ENCODE results near the gene RAC3. TPM values are rescaled to one million over a fixed set of nuclear protein-coding genes. Genes with fewer than 3 reads are reported as not detected.

RAC3 gene
- total RNA-seq, 4 donors from 2014 or later = 11.8 to 23.8 (median 14.4) TPM

- peaks cover 12 to 13% of the 10 kb centered on the region in 2 donors for H3K4me1 ChIP-seq
- no peaks in the 10 kb centered on the region for H3K9me3 ChIP-seq
- TF ChIP-seq, protein P1, sequence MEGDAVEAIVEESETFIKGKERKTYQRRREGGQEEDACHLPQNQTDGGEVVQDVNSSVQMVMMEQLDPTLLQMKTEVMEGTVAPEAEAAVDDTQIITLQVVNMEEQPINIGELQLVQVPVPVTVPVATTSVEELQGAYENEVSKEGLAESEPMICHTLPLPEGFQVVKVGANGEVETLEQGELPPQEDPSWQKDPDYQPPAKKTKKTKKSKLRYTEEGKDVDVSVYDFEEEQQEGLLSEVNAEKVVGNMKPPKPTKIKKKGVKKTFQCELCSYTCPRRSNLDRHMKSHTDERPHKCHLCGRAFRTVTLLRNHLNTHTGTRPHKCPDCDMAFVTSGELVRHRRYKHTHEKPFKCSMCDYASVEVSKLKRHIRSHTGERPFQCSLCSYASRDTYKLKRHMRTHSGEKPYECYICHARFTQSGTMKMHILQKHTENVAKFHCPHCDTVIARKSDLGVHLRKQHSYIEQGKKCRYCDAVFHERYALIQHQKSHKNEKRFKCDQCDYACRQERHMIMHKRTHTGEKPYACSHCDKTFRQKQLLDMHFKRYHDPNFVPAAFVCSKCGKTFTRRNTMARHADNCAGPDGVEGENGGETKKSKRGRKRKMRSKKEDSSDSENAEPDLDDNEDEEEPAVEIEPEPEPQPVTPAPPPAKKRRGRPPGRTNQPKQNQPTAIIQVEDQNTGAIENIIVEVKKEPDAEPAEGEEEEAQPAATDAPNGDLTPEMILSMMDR (IDR thresholded peaks at IDR 0.05) = no peak
- TF ChIP-seq POLR2A (IDR thresholded peaks at IDR 0.05) = no peak
- intact Hi-C loops (cut with DNase I) = no loop called here
- no peak overlapping the region for H3K27ac ChIP-seq
- no peak overlapping the region for H3K4me3 ChIP-seq (replicated peaks in 1 of 3)
- H3K36me3 ChIP-seq = no peaks in the 10 kb centered on the region
- no peak for DNase-seq
- WGBS, 2 donors = 86 to 89% methylated on average over 6 to 10 of the region's 13 CpGs
- H3K27me3 ChIP-seq = no peaks in the 10 kb centered on the region
These were observed 13.8 kb upstream of the RAC3 start for GRCh38 chr17:82017612-82018151.

- 78 to 86% methylated on average over 14 to 16 of the region's 19 CpGs for WGBS, 2 donors
- TF ChIP-seq POLR2A (IDR thresholded peaks at IDR 0.05) = no peak
- TF ChIP-seq, protein P1 (IDR thresholded peaks at IDR 0.05) = no peak
- Histone ChIP-seq H3K4me1 (peaks cover 12 to 13% of the 10 kb centered on the region in 2 donors), H3K4me3 (replicated peaks in 1 of 3) (no peak overlapping the region), H3K27me3 (no peaks in the 10 kb centered on the region), H3K9me3 (no peaks in the 10 kb centered on the region), H3K27ac (no peak overlapping the region), H3K36me3 (no peaks in the 10 kb centered on the region)
- DNase-seq = no peak
- intact Hi-C loops (cut with DNase I) = no loop called here
These were observed 13.1 kb upstream of the RAC3 start for GRCh38 chr17:82018152-82018988.

DNA sequence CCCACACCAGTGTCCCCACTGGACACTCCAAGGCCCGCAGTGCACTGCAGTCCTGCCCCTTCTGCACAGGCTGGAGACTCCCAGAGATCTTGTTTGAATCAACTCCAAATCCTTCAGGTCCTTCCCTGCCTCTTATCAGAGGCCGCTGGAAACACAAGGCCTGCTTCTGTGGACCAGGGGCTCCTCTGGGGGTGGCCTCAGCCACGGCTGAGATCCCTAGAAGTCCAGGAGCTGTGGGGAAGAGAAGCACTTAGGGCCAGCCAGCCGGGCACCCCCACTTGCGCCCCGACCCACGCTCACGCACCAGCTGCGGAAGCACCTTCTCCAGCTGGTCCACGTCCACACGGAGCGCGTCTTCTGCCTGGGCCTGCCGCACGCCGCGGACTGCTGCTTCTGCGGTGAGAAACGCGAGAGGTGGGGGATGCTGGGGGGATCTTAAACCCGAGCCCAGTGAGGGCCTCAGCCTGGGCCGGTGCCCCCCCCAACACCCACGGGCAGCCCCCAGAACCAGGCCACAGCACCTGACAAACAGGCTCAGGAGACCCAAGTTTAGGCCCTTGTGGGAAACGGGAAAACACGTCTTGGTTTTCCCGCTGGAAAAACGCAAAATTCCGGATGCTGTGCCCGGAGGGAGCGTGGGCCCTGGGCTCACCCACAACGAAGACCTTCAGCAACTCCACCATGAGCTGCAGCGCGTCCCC lies 12.3 kb upstream of the RAC3 start:
- no peak for DNase-seq
- WGBS, 2 donors = 85 to 91% methylated on average over 14 to 18 of the region's 33 CpGs
- Histone ChIP-seq H3K27ac (no peak overlapping the region), H3K4me3 (replicated peaks in 1 of 3) (no peak overlapping the region), H3K27me3 (no peaks in the 10 kb centered on the region), H3K36me3 (no peaks in the 10 kb centered on the region), H3K9me3 (no peaks in the 10 kb centered on the region), H3K4me1 (peaks cover 20 to 21% of the 10 kb centered on the region in 2 donors)
- intact Hi-C loops (cut with DNase I) = no loop called here
- no peak for TF ChIP-seq POLR2A (IDR thresholded peaks at IDR 0.05)
- TF ChIP-seq, protein P1 (IDR thresholded peaks at IDR 0.05) = no peak

DNA sequence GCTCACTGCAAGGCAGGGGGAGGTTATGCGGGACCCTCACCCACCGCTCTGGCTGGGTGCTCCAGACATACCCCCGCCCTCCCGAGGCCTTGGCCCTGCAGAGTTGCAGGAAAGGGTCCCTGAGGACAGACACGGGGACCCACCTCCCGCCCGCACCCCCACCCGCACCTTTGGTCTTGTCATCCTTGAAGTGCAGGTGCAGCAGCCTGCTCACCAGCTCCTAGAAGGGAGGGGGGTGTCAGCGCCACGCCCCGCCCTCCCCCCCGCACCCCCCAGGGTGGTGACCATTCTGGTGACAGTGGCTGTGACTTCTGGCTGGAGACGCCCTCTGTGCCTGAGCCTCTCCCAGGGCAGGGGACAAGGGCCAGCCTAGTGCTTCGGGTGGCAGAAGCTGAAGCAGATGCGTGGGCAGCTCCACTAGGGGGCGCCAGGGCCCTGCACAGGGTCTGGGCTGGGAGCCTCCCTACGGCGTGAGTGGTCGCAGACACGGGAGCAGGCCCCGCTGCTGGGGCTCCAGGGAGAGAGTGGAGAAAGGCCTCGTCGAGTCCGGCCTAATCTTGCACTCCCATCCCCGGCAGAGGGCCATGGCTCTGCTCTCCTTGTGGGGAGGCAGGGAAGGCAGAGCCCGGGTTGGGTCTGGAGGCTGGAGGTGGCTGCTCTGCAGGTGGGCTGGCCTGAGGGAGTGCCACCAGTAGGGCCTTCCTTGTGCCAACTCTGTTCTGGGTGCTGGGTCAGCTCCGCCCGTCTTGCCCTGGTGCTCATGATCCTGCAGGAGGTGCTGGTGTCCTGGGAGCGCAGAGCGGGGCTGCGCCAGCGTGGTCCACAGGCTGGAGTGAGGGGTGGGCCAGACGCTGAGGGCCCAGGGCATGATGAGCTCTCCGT lies 11.5 kb upstream of the RAC3 start:
- H3K4me3 ChIP-seq (replicated peaks in 1 of 3) = no peak overlapping the region
- 78 to 87% methylated on average over 12 to 15 of the region's 34 CpGs for WGBS, 2 donors
- no peaks in the 10 kb centered on the region for H3K9me3 ChIP-seq
- no peaks in the 10 kb centered on the region for H3K36me3 ChIP-seq
- TF ChIP-seq, protein P1 (IDR thresholded peaks at IDR 0.05) = peak; percentile 27 to 56 (median 38)
- TF ChIP-seq POLR2A (IDR thresholded peaks at IDR 0.05) = no peak
- peaks cover 23 to 24% of the 10 kb centered on the region in 2 donors for H3K4me1 ChIP-seq
- no peak overlapping the region for H3K27ac ChIP-seq
- H3K27me3 ChIP-seq = no peaks in the 10 kb centered on the region
- intact Hi-C loops (cut with DNase I) = loop anchor here (2.0 kb wide), 1 partner anchor 61 kb away; no protein-coding TSS in a partner anchor
- peak; percentile 28 to 36 for DNase-seq
